Measurements from ENCODE around the gene BCL3.
"Not testable (repeated sequence)": the region's sequence is repeated elsewhere in the genome, so short reads cannot be mapped to it uniquely, and the experiment has no call there.

The BCL3 gene, protein sequence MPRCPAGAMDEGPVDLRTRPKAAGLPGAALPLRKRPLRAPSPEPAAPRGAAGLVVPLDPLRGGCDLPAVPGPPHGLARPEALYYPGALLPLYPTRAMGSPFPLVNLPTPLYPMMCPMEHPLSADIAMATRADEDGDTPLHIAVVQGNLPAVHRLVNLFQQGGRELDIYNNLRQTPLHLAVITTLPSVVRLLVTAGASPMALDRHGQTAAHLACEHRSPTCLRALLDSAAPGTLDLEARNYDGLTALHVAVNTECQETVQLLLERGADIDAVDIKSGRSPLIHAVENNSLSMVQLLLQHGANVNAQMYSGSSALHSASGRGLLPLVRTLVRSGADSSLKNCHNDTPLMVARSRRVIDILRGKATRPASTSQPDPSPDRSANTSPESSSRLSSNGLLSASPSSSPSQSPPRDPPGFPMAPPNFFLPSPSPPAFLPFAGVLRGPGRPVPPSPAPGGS

DNA sequence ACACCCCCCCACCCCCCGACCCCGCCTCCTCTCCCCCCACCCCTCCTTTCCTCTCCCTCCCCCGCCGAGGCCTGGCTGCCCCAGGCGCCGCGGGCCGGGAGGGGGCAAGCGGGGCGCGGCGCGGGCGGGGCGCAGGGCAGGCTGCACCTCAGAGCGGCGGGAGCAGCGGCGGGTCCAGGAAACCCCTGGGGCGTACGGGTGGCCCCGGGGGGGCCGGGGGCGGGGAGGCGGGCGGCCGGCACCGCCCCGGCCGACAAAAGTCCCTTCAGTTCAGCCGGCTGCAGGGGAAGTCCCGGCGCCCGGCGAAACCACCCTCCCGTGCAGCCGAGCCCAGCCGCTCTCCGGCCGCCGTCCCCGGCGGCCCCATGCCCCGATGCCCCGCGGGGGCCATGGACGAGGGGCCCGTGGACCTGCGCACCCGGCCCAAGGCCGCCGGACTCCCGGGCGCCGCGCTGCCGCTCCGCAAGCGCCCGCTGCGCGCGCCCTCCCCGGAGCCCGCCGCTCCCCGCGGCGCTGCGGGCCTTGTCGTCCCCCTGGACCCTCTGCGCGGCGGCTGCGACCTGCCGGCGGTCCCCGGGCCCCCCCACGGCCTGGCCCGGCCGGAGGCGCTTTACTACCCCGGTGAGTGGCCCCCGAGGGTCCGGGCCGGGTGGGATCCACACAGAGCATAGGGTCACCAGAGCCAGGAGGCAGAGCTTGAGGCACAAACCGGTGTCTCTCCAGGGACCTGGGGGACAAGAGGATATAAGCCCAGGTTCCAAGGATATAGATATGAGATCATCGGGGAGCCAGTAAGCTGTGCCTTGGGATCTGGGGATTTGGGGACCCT, at the start of gene BCL3:
Gene BCL3 (plus strand): TSS at position 283 of the 829 bp plus-strand sequence. CDS start 83 bp downstream, at position 366.
- DNase-seq: peak; percentile 58

DNA sequence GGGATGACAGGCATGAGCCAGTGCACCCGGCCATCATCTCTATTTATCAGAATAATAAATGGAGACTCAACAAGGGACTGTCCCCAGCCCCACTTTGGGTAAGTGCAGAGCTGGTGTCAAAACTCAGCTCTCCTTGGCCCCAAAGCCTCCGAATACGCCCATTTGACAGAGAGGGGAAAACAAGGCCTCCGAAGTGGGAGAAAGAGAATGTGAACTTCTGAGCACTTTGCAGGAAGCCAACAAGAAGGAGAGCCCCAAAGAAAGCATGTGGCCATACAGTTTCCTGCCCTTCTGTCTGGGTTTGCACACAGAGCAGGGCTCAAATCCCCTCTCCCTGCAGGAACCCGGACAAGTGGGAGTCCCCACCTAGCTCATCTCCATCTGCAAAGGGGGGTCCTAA, 48.0 kb upstream of the BCL3 start:
- no peak for DNase-seq

DNA sequence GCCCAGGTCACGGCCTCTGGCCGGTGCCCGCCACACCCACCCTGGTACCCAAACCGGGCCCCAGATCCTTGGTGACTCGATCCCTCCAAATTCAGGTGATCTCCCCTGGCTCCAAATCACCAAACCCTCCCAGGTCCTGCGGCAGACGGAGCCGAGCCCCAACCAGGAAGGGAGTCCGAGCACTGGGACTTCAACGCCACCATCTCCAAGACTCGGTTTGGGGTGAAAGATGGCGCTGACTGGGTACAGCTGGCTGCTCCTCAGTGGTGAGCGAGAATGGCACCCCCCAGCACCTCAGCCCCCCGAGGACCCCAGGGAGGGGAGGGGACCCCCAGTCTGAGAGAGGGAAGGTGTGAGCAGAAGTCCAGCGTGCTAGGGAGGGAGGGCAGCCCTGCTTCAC, 47.3 kb upstream of the BCL3 start:
- no peak for DNase-seq

DNA sequence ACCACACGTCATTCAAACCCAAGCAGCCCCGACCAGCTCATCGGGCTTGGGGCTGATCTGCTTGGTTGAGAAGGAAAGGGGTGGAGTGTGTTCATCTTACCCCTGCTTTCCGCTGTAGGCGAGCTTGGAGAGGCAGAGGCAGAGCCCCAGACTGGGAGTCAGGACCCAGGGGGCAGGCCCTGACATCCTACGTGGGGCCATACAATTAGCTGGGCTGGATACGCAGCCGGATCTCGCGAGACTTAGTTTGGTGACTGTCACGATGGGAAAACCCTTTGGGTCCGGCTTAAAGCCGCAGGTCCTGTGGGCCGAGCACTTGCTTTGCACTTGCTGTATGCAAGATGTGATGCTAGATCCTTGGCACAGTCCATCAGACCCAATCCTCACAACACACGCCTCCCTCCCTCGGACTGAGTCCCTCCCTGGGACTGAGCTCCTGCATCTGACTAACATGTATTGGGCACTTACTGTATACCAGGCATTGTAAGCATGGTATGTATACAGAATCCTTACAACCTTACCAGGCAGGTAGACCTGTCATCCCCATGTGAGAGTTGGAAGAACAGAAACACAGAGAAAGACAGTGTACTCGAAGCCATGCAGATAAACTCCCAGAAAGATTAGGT, 45.8 kb upstream of the BCL3 start:
- no peak for DNase-seq

DNA sequence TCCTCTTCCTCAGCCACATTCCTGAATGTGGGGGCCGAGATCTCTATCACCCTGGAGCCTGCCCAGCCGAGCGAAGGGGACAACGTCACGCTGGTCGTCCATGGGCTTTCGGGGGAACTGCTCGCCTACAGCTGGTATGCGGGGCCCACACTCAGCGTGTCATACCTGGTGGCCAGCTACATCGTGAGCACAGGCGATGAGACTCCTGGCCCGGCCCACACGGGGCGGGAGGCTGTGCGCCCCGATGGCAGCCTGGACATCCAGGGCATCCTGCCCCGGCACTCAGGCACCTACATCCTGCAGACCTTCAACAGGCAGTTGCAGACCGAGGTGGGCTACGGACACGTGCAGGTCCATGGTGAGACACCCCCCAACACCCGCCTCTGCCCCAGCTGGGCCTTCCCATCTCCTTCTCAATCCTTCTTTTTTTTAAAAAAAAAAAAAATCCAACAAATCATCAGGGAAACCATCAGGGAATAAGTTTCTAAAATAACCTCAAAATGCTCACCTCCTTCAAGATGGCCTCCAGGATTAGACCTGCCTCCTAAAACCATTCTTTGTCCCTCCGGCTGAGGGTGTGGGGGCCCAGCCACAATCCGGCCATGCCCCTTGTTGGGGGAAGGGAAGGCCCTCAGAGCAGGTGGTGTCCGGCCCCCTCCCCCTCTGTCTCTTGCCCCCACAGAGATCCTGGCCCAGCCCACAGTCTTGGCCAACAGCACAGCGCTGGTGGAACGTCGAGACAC, 45.0 kb upstream of the BCL3 start:
- DNase-seq: no peak

DNA sequence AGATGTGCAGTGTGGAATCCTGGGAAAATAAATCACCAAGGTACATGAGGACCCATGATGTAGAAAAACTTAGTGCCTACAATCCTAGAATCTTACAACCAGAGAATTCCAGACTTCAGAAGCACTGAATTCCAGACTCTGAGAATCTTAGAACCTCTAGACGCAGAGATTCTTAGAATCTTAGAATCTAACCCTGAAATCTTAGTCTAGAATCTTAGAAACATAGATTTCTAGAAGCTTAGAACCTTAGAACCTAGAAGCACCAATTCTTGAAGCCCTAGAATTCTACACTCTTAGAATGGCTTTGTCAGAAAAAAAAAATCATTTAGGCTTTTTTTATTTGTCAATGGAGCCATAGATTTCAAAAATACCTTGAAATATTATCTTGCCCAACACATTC, 43.5 kb upstream of the BCL3 start:
- no peak for DNase-seq

DNA sequence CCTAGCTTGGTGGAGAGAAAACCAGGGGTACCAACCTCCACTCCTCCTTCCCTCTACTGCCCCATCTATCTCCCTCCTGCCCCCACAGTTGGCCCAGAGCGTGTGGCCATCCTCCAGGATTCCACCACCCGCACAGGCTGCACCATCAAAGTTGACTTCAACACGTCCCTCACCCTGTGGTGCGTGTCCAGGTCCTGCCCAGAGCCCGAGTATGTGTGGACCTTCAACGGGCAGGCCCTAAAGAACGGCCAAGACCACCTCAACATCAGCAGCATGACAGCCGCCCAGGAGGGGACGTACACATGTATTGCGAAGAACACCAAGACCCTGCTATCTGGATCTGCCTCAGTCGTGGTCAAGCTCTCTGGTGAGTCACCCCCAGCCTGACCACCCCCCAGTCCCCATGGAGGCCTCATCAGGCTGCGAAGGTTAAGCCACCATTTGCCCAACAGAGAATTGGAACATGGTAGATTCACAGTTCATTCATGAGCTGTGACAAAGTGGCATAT, 43.0 kb upstream of the BCL3 start:
- DNase-seq: no peak

DNA sequence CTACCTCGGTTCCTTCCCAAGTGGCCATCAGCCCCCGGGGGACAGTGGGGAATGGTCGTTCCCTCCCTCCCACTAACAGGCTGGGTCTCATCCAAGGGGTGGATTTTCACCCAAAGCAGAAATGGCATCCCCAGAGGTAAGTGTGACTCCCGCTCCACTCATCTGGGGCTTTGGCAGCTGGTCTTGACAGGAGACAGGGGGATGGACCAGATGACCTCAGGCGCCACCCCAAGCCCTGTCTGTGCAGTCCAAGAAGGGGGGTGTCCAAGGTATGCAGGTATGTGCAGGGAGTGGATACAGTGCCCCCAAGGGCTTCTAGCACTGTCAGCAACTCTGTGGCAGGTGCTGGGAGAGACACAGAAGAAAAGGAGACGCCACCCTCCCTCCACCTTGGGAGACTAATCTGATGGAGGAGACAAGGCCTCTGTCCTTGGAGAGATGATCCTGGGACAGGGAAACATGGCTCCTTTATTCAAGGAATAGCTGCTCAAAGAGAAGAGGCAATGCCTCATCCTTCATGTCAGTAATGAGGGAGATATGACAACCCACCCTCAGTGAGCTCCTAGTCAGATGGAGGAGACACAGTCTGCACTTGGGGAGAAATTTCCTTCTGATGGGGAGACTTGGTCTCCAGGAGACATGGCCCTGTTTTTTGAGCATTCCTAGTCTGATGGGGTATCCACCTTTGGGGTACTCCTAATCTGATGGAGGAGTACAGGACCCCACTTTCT, 41.8 kb upstream of the BCL3 start:
- no peak for DNase-seq

DNA sequence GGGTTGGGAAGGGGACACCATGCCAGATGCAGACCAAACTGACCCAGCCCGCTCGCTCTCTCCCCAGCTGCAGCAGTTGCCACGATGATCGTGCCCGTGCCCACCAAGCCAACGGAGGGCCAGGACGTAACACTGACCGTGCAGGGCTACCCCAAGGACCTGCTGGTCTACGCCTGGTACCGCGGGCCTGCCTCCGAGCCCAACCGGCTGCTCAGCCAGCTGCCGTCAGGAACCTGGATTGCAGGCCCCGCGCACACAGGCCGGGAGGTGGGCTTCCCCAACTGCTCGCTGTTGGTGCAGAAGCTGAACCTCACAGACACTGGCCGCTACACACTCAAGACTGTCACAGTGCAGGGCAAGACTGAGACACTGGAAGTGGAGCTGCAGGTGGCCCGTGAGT, 40.7 kb upstream of the BCL3 start:
- DNase-seq: no peak

DNA sequence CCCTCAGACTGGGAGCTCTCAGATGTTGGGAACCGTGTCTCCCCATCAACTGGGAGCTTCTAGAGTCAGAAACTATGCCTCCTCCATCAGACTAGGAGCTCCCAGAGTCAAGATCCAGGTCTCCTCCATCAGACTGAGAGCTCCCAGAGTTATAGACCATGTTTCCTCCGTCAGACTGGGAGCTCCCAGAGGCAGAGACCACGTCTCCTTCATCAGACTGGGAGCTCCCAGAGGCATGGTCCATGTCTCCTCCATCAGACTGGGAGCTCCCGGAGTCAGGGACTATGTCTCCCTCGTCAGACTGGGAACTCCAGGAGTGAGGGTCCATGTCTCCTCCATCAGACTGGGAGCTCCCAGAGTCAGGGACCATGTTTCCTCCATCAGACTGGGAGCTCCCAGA, 39.6 kb upstream of the BCL3 start:
- no peak for DNase-seq

DNA sequence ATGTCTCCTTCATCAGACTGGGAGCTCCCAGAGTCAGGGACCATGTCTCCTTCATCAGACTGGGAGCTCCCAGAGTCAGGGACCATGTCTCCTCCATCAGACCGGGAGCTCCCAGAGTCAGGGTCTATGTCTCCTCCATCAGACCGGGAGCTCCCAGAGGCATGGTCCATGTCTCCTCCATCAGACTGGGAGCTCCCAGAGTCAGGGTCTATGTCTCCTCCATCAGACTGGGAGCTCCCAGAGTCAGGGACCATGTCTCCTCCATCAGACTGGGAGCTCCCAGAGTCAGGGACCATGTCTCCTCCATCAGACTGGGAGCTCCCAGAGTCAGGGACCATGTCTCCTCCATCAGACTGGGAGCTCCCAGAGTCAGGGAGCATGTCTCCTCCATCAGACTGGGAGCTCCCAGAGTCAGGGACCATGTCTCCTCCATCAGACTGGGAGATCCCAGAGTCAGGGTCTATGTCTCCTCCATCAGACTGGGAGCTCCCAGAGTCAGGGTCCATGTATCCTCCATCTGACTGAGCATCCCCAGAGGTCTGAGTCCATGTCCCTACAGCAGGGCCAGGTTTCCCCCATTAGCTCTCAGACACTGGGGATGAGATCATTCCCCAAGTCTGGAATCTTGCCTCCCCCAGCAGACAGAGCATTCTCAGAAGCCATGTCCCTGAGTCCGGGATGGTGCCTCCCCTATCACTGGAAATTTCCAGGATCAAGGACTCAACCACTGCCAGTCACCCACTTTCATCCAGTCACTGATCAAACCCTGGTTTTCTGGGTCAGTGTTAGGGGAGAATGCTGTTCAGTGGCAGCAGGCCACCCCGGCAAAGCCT, 38.9 kb upstream of the BCL3 start:
- not testable (repeated sequence) for DNase-seq

DNA sequence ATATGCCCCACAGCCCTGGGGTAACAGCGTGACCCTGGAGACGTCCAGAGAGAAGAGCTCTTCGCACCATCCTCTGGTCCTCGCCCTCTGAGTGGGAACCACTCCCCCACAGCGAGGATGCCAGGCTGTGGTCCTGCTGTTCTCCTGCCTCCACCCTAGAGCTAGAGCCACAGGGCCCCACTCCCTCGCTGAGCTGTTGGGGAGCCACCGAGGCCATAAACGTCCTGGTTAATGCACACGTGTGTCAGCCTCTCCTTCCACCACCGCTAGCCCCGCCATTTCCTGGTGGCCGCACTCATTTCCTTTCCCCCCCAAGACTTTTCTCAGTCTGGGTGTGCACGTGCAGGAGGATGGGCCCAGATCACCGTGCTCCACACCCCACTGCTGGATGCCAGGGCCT, 38.0 kb upstream of the BCL3 start:
- DNase-seq: no peak

DNA sequence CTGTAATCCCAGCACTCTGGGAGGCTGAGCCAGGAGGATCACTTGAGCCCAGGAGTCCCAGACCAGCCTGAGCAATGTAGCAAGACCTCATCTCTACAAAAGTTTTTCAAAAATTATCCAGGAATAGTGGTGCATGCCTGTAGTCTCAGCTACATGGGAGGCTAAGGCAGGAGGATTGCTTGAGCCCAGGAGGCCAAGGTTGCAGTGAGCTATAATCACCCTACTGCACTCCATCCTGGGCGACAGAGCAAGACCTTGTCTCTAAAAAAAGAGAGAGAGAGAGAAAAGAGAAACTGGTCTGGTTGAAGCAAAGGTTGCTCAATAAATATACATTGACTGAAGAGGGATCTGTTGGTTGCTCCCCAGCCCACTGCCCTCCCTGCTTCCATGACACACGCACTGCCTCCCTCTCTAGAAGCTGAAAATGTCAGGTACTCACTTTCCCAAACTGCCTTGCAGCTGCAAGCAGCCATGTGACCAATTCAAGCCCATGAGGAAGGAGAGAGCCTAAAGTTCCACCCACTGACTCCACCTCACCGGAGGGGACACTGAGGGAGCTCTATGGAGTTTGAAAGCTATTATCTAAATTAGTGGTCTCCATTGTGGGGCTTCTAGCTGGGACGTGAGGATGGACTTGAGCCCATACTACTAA, 35.5 kb upstream of the BCL3 start:
- no peak for DNase-seq

DNA sequence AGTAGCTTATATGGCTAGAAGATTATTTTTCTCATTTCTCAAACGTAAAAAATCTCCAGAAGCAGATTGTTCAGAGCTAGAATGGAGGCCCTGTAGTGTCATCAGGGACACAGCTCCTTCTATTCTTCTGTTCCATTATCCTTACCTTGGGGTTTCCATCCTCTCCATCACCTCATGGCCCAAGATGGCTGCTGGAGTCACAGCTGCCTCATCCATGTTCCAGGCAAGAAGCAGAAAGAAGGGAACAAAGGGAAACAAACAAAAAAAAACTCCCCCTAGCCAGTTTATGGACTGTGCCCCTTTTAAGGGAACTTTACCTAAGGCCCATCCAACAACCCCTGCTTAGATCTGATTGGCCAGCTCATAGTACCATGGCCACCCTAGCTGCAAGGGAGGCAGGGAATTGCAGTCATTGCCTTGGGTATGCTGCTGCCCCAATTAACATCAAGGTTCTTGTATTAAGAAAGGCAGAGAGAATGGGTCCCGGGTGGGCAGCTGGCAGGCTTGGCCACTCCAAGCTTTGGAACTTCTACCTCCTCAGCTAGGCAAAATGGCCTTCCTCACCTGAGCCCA, 33.8 kb upstream of the BCL3 start:
- DNase-seq: no peak

DNA sequence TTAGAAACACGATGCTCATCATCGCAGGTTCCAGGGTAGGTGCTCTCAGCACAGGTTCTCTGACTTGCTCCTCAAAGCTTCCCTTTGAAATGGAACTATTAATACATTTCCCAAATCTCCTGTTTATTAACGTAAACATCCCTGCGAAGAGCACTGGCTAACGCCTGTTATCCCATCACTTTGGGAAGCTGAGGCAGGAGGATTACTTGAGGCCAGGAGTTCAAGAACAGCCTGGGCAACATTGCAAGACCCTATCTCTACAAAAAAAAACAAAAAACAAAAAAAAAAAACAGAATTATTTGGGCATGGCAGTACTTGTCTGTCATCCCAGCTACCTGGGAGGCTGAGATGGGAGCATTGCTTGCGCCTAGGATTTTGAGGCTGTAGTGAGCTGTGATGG, 30.9 kb upstream of the BCL3 start:
- no peak for DNase-seq

DNA sequence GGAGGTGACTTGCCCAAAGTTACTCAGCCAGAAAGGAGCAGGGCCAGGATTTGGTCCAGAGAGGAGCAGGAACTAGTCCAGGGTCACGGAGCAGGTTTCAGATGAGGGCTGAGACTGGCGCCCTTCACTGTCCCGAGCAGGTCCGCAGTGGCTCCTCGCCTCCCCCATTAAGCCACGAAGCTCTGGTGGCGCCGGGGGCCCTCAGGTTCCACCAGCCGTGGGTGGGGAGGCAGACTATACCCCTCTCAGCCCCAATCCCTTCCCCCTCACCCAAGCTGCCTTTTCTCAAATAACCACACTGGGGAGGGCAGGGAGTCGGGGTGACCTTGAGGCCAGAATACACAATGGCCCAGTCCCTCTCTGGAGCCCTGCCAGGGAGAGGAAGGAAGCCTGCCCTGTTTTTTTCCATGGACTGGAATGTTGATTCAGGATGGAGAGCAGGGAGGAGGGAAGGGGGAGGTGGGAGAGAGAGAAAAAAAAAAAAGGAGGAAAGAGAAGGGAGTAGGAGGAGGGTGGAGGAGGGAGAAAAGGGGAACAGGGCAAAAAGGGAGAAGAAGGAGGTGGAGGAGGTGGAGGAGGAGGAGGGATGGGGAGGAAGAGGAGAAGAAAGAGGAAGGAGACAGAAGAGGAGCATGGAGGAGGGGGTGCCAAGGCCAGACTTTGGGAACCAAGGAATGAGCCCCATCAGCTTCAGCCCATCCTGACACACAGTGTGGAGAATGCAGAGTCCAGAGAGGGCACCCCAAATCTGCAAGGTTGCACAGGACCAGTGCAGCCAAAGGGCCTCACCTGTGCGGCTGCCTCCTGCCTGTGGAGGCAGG, 29.9 kb upstream of the BCL3 start:
- no peak for DNase-seq

DNA sequence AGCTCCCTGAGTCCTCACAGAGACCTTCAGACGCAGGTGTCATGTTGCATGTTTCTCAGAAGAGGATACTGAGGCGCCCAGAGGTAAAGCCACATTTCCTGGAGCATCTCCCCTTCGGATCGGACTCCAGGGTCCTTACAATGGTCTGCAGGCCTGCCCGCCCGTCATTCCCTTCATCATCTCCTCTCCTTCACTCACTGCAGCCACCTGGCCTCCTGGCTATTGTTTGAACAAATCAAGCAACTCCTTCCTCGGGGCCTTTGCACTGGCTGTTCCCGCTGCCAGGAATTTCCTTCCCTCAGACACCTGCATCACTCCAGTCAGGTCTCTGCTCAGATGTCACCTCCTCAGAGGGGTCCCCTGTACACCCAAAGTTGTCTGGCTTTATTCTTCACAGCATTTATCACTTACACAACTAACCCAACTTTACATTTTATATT, 29.2 kb upstream of the BCL3 start:
- no peak for DNase-seq

DNA sequence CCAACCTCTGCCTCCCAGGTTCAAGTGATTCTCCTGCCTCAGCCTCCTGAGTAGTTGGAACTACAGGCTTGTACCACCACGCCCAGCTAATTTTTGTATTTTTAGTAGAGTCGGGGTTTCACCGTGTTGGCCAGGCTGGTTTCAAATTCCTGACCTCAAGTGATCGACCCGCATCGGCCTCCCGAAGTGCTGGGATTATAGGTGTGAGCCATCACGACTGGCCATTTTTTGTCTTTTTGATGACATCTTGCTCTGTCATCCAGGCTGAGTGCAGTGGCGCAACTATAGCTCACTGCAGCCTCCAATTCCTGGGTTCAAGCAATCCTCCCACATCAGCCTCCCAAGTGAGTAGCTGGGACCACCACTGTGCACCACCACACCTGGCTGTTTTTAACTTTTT, 28.1 kb upstream of the BCL3 start:
- not testable (repeated sequence) for DNase-seq

DNA sequence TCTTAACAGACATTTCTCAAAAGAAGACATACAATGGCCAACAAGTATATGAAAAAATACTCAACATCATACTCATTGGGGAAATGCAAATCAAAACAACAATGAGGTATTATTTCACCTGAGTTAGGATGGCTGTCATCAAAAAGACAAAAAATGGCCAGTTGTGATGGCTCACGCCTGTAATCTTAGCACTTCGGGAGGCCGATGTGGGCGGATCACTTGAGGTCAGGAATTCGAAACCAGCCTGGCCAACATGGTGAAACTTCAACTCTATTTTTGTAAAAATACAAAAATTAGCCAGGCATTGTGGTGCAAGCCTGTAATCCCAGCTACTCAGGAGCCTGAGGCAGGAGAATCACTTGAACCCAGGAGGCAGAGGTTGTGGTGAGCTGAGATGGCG, 27.6 kb upstream of the BCL3 start:
- no peak for DNase-seq

Data from stimulated activated CD4-positive, alpha-beta T cell treated with anti-CD3 and anti-CD28 coated beads, Interleukin-12 subunit alpha, Interleukin-12 subunit beta, amount 100 ng/mL, for 4 hours (primary cell).